ENCODE measurements around the gene PCNX1. TPM values are rescaled to one million over a fixed set of nuclear protein-coding genes. Genes with fewer than 3 reads are reported as not detected.
A peak's percentile ranks its signal among the peaks of the same experiment; 100 is the strongest.

Gene PCNX1
- total and polyA plus RNA-seq, 2 donors (not counting 1 experiment from before 2014, with no cell fraction given) = 35.7 to 69.4 TPM

DNA sequence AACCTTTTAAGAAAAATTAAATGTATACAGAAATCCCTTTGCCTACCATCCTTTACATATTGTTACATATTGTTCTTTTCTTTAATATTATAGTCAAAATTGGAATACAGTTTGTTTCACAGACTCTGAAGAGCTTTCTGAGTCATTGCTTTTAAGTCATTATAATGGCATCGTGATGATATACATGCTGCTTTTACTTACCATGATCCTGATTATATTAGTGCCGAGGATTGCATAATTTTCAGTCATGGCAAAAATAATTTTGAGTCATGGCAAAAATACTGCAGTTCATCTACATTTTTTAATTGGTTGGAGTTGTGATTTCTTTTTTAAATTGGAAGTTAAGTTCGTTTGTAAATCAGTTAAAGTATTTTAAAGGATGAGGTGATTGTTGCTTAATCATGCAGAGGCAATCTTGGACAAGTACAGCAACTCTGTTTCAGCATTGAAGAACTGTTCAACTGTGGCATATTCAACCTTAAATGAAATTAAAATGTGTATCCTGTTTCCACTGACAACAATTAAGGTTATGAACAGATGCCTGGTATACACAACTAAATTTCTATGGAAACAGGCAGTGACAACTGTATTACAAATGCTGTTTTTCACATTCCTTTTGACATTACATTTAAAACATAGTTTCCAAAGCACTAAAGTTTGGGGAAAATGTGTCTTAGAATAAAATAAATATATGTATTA is 142.3 kb downstream of the PCNX1 start:
- no peak overlapping the region for H3K9ac ChIP-seq (ENCODE audit: insufficient read depth, low read length)

DNA sequence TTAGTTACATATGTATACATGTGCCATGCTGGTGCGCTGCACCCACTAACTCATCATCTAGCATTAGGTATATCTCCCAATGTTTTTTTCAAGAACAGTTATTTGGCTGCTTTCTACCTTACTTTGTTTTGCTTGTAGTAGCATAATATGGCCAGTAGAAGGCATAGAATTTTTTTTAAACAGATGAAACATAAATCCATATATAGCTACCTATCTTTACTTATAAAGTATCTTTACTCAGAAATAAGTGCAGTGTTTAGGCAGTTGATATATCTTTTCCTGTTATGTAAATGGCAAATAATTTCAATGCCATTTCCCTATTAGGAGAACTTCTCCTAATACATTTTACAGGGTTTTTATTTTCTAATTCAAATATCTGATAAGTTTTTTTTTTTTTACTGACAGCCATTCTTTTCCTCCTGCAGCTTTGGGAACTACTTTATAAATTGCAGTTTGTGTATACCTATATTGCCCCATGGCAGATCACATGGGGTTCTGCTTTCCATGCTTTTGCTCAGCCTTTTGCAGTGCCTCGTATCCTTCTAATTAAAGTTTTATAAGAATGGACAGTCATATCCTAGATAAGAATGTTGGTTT is 143.1 kb downstream of the PCNX1 start:
- Histone ChIP-seq H3K27ac (ENCODE audit: insufficient read depth, low read length) (no peak overlapping the region), H3K36me3 (ENCODE audit: control insufficient read depth, insufficient read depth, low read length) (peaks cover 5% of the 10 kb centered on the region)

More for the DNA sequence above, 142.3 kb downstream of the PCNX1 start:
- Histone ChIP-seq H3K4me1 (ENCODE audit: control insufficient read depth, extremely low read depth, insufficient read depth, low read length) (no peaks in the 10 kb centered on the region), H4K20me1 (ENCODE audit: control insufficient read depth, extremely low read depth, insufficient read depth, low read length) (peaks cover 3% of the 10 kb centered on the region), H3K36me3 (ENCODE audit: control insufficient read depth, insufficient read depth, low read length) (peaks cover 4% of the 10 kb centered on the region), H3K27me3 (ENCODE audit: control insufficient read depth, insufficient read depth, low read length) (no peaks in the 10 kb centered on the region), H3K79me2 (ENCODE audit: control insufficient read depth, insufficient read depth, low read length) (no peaks in the 10 kb centered on the region), H3K9me3 (ENCODE audit: control insufficient read depth, insufficient read depth, low read depth, low read length) (no peaks in the 10 kb centered on the region), H3K4me2 (ENCODE audit: extremely low read depth, insufficient read depth, low read length) (peak overlapping the region; percentile 56), H2AFZ (ENCODE audit: low read length) (no peak overlapping the region), H3K4me3 (replicated peaks in 1 of 4; ENCODE audit: control extremely low read depth in 1 of 4, insufficient read depth in 1 of 4, low read depth in 3 of 4, low read length in 4 of 4) (no peak overlapping the region), H3K27ac (ENCODE audit: insufficient read depth, low read length) (peak overlapping the region; percentile 35)
- TF ChIP-seq CTCF (conservative IDR thresholded peaks at IDR 0.05 in 1 of 2, IDR thresholded peaks at IDR 0.05 in 1 of 2; ENCODE audit: low read depth in 1 of 2, low read length in 2 of 2) (no peak), EZH2 (IDR thresholded peaks at IDR 0.05; ENCODE audit: low read length, missing control alignments) (no peak)
- peak; percentile 53 to 72 for DNase-seq (ENCODE audit: low read depth in 2 of 2)

More for the DNA sequence above, 143.1 kb downstream of the PCNX1 start:
- H3K4me2 ChIP-seq (ENCODE audit: extremely low read depth, insufficient read depth, low read length) = no peak overlapping the region
- DNase-seq (ENCODE audit: low read depth in 2 of 2) = peak; percentile 18 to 35
- no peak overlapping the region for H2AFZ ChIP-seq (ENCODE audit: low read length)
- no peaks in the 10 kb centered on the region for H3K27me3 ChIP-seq (ENCODE audit: control insufficient read depth, insufficient read depth, low read length)
- H3K9me3 ChIP-seq (ENCODE audit: control insufficient read depth, insufficient read depth, low read depth, low read length) = no peaks in the 10 kb centered on the region
- peaks cover 3% of the 10 kb centered on the region for H4K20me1 ChIP-seq (ENCODE audit: control insufficient read depth, extremely low read depth, insufficient read depth, low read length)
- no peaks in the 10 kb centered on the region for H3K79me2 ChIP-seq (ENCODE audit: control insufficient read depth, insufficient read depth, low read length)
- TF ChIP-seq EZH2 (IDR thresholded peaks at IDR 0.05; ENCODE audit: low read length, missing control alignments) = no peak
- TF ChIP-seq CTCF (conservative IDR thresholded peaks at IDR 0.05 in 1 of 2, IDR thresholded peaks at IDR 0.05 in 1 of 2; ENCODE audit: low read depth in 1 of 2, low read length in 2 of 2) = peak in 1 of 2 donors; percentile 40
- H3K4me3 ChIP-seq (replicated peaks in 1 of 4; ENCODE audit: control extremely low read depth in 1 of 4, insufficient read depth in 1 of 4, low read depth in 3 of 4, low read length in 4 of 4) = no peak overlapping the region
- no peaks in the 10 kb centered on the region for H3K4me1 ChIP-seq (ENCODE audit: control insufficient read depth, extremely low read depth, insufficient read depth, low read length)
- H3K9ac ChIP-seq (ENCODE audit: insufficient read depth, low read length) = no peak overlapping the region
